CD4-positive, alpha-beta T cell treated with Interleukin-17A for 4 hours (primary cell): ENCODE data around the gene PPP5C.
"Not testable (repeated sequence)": the region's sequence is repeated elsewhere in the genome, so short reads cannot be mapped to it uniquely, and the experiment has no call there.

Experiments used
- DNase-seq: peaks from one replicate; pipeline ENCODE4 v3.0.0-alpha.2; 2020; ENCODE audit warnings: mixed read lengths

PPP5C gene

DNA sequence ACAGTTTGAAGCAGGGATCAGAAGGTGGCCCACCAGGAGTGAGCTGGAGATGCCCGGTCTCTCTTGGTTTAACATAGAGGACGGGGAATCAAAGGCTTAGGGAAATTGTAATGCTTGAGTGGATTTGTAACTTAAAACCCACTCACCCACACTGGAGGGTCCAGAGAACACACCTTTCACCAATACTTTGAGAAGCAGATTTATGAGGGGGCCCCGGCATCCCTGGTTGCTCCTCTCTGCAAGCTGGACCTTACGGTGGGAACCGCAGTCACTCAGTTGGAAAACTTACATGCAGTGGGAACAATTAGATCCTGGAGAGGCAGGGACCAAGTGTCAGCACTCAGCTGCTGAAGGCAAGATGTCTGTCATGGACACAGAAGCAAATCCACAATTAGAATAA, 20.5 kb downstream of the PPP5C start:
- no peak for DNase-seq

GRCh38 chr19:46368116-46368515, 21.2 kb downstream of the PPP5C start:
- no peak for DNase-seq

DNA sequence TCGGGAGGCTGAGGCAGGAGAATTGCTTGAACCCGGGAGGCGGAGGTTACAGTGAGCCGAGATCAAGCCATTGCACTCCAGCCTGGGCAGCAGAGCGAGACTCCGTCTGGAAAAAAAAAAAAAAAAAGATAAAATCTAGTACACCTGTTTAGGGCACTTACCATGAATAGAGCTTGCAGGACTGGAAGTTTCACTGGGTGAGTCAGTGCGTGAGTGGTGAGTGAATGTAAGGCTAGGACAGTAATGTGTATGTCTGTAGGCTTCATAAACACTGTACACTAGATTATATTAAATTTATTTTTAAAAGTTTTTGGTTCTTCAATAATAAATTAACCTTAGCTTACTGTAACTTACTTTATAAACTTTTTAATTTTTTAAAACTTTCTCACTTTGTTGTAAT, 22.9 kb downstream of the PPP5C start:
- DNase-seq: no peak

DNA sequence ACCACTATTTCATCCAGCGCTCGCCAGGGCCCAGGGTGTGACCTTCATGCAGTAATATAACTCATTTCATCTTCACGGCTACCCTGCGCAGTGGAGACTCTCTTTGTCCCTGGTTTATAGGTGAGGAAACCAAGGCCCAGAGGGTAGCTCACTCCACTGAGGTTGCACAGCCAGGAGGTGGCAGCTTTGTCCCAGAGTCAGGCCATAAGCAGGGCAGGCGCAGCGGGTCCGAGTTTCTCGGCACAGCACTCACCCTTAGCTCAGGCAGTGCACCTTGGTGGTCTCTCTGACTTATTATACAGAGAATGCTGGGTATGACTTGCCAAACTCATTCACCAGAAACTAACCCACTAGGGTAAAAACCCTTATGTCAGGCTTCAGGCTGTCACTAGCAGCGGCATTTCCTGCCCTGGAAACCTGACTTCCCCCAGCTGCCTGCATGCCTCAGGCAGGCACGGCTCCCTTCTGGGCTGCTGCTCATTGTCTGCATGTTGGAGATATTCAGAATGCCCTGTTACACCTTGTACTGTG, 24.5 kb downstream of the PPP5C start:
- peak; percentile 22 for DNase-seq

- no peak for DNase-seq
Measured at GRCh38 chr19:46372901-46373490, 26.1 kb downstream of the PPP5C start.

- no peak for DNase-seq
Measured at GRCh38 chr19:46373491-46374359, 26.8 kb downstream of the PPP5C start.

DNA sequence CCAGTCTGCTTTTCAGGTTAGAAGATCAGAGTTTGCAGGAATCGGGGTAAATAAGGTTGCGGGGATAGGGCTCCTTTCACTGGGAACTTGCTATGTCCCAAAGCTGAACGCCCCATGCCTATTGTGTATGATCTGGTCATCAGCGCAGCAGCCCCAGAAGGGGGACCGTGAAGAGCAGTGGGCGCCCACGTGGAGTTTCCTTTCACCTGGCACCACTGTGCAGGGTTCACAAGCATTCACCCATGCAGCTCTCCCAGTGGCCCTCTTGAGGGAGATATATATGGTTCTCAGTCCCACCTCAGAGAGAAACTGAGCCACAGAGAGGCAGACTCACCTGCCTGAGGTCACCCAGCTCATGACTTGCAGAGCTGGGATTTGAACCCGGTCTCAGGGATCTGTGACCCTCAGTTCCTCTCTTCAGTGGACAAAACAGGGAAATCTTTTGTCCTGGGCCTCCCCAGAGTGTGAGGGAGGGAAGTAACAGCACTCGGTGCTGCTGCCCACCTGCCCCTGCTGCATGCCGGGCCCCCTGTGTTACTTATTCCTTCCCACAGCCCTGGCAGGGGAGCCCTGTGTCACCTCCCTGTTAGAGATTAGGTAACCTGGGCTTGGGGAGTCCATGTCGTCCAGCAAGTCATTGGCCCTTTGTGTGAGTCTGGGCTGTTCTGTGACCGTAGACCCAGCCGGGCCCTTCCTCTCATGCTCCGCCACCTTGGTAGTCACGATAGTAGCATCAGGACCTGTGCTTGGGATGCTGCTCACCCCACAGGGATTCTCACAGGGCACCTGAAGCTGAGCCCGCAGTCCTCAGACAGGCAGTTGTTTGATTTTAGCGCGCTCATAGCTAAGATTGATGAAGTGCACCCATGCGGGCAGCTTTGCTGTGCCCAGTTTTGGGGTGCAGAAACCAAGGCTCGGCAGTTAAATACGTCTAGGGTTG, 27.9 kb downstream of the PPP5C start:
- DNase-seq: no peak

DNA sequence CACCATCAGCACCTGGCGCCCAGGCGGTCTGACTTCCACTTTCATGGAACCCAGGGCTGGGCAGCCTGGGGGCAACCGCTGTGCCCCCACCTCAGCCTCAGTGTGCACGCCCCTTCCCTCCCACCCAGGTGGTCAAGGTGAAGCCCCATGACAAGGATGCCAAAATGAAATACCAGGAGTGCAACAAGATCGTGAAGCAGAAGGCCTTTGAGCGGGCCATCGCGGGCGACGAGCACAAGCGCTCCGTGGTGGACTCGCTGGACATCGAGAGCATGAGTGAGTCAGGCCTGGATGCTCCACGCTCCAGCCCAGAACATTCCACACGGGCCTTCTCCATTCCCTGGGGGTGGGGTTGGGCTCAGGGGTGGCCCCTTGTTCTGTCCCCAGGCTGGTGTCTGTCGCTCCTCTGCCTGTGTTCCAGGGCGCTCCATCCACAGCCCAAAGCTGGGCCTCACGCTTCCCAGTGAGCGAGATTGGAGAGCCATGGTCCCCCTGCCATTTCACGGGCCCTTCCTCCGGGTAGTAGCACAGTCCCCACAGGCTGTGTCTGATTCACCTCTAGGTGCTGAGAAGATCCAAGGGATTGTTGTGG, 28.7 kb downstream of the PPP5C start:
- DNase-seq: not testable (repeated sequence)

DNA sequence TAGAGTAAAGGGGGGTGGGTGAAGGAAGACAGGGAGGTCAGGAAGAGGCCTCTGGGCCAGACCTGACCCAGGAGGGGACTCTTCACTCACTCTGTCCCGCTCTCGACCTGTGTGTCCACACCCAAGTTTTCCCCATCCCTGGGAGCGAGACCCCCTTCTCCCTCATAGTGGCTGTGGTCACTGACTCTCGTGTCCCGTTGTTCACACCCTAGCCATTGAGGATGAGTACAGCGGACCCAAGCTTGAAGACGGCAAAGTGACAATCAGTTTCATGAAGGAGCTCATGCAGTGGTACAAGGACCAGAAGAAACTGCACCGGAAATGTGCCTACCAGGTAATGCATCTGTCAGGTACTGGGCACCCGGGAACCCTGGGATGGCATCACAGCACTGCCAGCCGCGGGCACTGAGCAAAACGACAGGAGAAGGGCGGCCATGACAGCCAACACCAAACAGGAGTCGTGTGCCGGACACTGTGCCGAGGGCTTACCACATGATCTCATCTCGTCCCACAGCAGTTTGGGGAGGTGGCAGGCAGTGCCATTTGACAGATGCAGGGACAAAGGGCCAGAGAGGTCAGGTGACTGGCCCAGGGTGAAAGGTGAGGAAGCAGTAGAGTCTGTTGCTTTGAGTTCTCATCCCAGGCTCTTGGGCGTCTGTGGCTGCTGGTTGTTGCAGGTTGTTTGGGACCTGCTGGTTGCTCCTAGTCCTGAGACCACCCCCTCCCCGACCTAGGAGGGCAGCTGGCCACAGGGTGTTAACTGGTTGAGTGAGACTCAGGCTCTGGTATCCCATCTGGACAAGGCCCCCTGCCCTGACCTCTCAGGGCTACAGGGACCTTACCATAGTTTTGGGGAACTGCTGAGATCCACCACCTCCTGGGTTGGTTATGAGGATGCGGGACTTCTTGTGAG, 29.6 kb downstream of the PPP5C start:
- DNase-seq: no peak

- DNase-seq: no peak
Measured at GRCh38 chr19:46378268-46378667, 31.4 kb downstream of the PPP5C start.

DNA sequence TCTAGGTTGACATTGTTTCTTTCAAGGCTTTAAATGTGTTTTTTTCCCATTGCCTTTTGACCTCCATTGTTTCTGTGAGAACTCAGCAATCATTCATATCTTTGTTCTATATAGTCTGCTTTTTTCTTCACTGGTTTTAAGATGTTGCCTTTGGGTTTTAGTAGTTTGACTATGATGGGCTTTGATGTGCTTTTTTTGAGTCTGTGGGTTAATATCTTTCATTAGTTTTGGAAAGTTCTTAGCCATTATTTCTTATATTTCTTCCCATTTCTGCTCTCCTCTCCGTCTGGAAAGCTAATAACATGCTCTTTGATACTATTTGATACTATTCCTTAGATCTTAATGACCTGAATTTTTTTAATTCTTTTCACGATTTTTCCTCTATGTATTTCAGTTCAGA, 33.8 kb downstream of the PPP5C start:
- no peak for DNase-seq

DNA sequence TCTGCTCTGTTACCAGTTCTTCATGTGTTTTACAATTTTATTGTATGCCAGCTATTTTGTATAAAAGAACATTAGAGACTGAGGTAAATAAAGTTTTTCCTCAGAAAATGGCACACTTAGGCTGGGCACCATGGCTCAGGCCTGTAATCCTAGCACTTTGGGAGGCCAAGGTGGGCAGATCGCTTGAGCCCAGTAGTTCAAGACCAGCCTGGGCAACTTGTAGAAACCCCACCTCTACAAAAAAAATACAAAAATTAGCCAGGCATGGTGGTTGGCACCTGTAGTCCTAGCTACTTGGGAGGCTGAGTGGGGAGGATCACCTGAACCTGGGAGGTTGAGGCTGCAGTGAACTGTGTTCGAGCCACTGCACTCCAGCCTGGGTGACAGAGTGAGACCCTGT, 34.5 kb downstream of the PPP5C start:
- DNase-seq: no peak

DNA sequence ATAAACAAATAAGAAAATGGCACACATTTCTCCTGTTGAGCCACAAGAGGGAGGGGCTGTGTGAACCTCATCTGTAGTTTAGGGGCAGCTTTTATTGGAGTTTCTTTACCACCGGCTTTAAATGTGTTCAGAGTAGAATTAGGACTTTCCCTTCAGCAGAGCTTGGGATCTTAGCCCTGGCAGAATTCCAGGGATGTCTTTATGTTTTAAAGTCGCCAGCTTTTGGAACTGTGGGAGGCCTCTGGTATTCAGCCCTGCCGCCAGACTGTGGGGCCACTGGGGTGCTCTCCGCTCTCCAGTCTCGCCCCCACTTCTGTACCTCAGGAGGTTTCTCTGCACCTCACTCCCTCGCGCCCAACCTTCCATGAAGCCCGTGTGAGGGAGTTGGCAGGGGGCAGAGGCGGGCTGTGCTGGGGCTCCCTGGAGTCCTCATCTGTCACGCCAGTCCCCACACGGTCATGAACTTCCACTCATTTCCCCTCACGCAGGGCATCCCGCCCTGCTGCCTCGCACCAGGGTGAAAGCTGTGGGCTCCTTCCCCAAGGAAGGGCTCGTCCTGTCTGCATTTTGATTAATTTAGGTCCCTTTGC, 35.0 kb downstream of the PPP5C start:
- no peak for DNase-seq

DNA sequence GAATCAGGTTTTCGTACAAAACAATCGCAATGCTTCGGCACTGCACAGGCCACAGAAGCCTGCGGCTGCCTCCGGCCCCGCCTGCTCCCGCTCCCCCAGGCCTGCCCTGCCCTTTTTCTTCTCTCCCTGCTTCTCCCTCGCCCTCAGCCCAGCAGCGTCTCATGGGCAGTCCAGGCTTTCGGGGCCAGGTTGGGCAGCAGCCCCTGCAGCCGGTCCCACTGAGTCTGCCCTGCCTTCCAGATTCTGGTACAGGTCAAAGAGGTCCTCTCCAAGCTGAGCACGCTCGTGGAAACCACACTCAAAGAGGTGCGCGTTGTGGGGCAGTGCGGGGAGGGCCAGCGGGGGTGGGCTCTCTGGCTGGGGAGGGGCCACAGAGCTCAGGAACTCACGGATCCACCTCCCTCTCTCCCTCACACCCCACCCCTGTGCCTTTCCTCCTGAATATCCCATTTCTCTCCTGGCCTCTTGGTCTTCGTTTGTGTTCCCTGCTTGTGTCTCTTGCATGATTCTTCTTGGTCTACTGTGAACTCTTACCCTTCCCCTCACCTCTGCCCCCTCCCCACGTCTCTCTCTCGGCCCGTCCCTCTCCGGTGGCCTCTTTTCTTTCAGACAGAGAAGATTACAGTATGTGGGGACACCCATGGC, 36.4 kb downstream of the PPP5C start:
- no peak for DNase-seq

- no peak for DNase-seq
Measured at GRCh38 chr19:46383846-46384245, 37.0 kb downstream of the PPP5C start.

- no peak for DNase-seq
Measured at GRCh38 chr19:46384396-46384795, 37.5 kb downstream of the PPP5C start.

DNA sequence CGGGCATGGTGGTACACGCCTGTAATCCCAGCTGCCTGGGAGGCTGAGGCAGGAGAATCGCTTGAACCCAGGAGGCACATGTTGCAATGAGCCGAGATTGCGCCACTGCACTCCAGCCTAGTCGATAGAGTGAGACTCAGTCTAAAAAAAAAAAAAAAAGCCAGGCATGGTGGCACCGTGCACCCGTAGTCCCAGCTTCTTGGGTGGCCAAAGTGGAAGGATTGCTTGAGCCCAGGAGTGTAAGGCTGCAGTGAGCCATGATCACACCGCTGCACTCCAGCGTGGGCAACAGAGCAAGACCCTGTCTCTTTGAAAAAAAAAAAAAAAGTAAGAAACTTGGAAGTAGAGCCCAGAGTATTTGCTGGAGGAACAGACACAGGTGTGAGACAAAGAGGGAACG, 38.7 kb downstream of the PPP5C start:
- DNase-seq: no peak

- no peak for DNase-seq
Measured at GRCh38 chr19:46386151-46386550, 39.3 kb downstream of the PPP5C start.

GRCh38 chr19:46386996-46387712, 40.3 kb downstream of the PPP5C start:
- DNase-seq: no peak

DNA sequence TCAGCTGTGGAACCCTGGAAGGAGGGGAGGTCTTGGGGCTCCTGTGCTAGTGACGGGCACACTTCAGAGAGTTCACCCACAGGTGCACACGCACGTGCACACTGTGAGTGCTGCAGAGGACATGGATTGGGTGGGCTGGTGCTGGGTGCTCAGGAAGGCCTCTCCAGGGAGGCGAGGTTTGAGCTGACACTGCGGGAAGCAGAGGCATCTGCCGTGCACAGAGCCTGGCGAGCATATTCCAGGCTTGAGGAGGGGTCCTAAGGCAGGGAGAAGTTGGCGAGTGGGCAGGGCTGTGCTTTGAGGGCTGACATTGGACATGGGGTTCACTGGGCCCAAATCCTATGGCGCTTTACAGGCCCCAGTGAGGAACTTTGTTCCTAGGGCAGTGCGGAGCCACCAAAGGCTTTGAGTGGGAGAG, 40.8 kb downstream of the PPP5C start:
- no peak for DNase-seq
